HepG2 (cell line): ENCODE data around the gene IGF2BP3. TPM values are rescaled to one million over a fixed set of nuclear protein-coding genes. Genes with fewer than 3 reads are reported as not detected.
A peak's percentile ranks its signal among the peaks of the same experiment; 100 is the strongest.

Experiments
- FOXP1 ChIP-seq, 2 experiments: fragments of 450-650 bp in 1 of 2; IDR thresholded peaks; 2 replicates each; pipeline ENCODE4 v1.6.1; 2017 to 2018; ENCODE audit warnings: antibody characterized with exemption in 1 of 2
- HOXA7 ChIP-seq: sonication (generic); formaldehyde crosslinking; IDR thresholded peaks from 2 replicates; pipeline ENCODE4 v1.8.1; 2022; ENCODE audit warnings: mild to moderate bottlenecking, missing genetic modification reagents, moderate library complexity
- MEF2D ChIP-seq: sonication (generic); formaldehyde crosslinking; IDR thresholded peaks from 2 replicates; pipeline ENCODE4 v1.5.1; 2020; ENCODE audit warnings: mild to moderate bottlenecking, missing genetic modification reagents
- NFYB ChIP-seq: sonication (generic); formaldehyde crosslinking; IDR thresholded peaks from 2 replicates; pipeline ENCODE4 v1.4.0; 2020; ENCODE audit warnings: missing genetic modification reagents
- NR2C2 ChIP-seq: sonication (generic); formaldehyde crosslinking; IDR thresholded peaks from 2 replicates; pipeline ENCODE4 v1.4.0; 2020; ENCODE audit warnings: missing genetic modification reagents, mild to moderate bottlenecking, moderate library complexity, borderline replicate concordance
- POLR2G ChIP-seq: fragments of 200-400 bp; formaldehyde crosslinking; IDR thresholded peaks from 2 replicates; pipeline ENCODE4 v1.6.1; 2018; ENCODE audit warnings: mild to moderate bottlenecking, low read depth, low read length, moderate library complexity
- RBM39 ChIP-seq: fragments of 200-400 bp; formaldehyde crosslinking; IDR thresholded peaks from one replicate; pipeline ENCODE4 v1.6.1; 2018; ENCODE audit warnings: antibody characterized with exemption, mild to moderate bottlenecking, low read depth, low read length; ENCODE audit not compliant: poor library complexity, severe bottlenecking
- RXRA ChIP-seq: sonication (generic); formaldehyde crosslinking; IDR thresholded peaks from 2 replicates; pipeline ENCODE4 v1.5.1; 2020; ENCODE audit warnings: missing genetic modification reagents
- SAFB2 ChIP-seq: sonication (generic); formaldehyde crosslinking; IDR thresholded peaks from 2 replicates; pipeline ENCODE4 v1.5.1; 2020; ENCODE audit warnings: missing genetic modification reagents, low read depth, mild to moderate bottlenecking, borderline replicate concordance
- SMAD1 ChIP-seq: sonication (generic); formaldehyde crosslinking; IDR thresholded peaks from 2 replicates; pipeline ENCODE4 v1.4.0; 2020; ENCODE audit warnings: missing genetic modification reagents, low read depth, mild to moderate bottlenecking, borderline replicate concordance
- TCF7L2 ChIP-seq: IDR thresholded peaks from 2 replicates; pipeline ENCODE4 v1.6.1; 2011; ENCODE audit warnings: mild to moderate bottlenecking, low read depth, low read length, moderate library complexity
- U2AF1 ChIP-seq: fragments of 200-400 bp; formaldehyde crosslinking; optimal IDR thresholded peaks from 2 replicates; pipeline ENCODE3; 2017; ENCODE audit warnings: mild to moderate bottlenecking, low read depth, low read length
- ZNF101 ChIP-seq: sonication (generic); formaldehyde crosslinking; IDR thresholded peaks from 2 replicates; pipeline ENCODE4 v1.4.0; 2020; ENCODE audit warnings: mild to moderate bottlenecking, low read depth, missing genetic modification reagents, borderline replicate concordance
- ZNF33A ChIP-seq: sonication (generic); formaldehyde crosslinking; IDR thresholded peaks from 2 replicates; pipeline ENCODE4 v1.5.1; 2020; ENCODE audit warnings: missing genetic modification reagents, mild to moderate bottlenecking, moderate library complexity, borderline replicate concordance
- ZNF563 ChIP-seq: sonication (generic); formaldehyde crosslinking; IDR thresholded peaks from 2 replicates; pipeline ENCODE4 v1.8.0; 2022; ENCODE audit warnings: mild to moderate bottlenecking, moderate library complexity, missing genetic modification reagents
- ZNF883 ChIP-seq: sonication (generic); formaldehyde crosslinking; IDR thresholded peaks from 2 replicates; pipeline ENCODE4 v1.5.1; 2020; ENCODE audit warnings: mild to moderate bottlenecking, missing genetic modification reagents; ENCODE audit errors: not compliant biosample characterization
- ZSCAN30 ChIP-seq: sonication (generic); formaldehyde crosslinking; IDR thresholded peaks from 2 replicates; pipeline ENCODE4 v1.5.0; 2020; ENCODE audit warnings: mild to moderate bottlenecking, missing genetic modification reagents
- polyA plus RNA-seq, 8 experiments: library from polyadenylated mRNA; depleted of rRNA in 3 of 8; stranded (reverse) in 7 of 8; unstranded in 1 of 8; fragments of >200 nt; fragmentation: Illumina TruSeq in 4 of 8; extraction: Trizol in 4 of 8; gene quantifications; 2 replicates each; pipeline versions ENCODE4 v1.2.1 to v1.2.3, GENCODE V29; 2011 to 2016; ENCODE audit warnings: low read depth in 4 of 8, missing spikeins in 1 of 8, mixed read lengths in 1 of 8; ENCODE audit not compliant: insufficient read depth in 1 of 8
- total RNA-seq, 5 experiments: library from RNA; depleted of rRNA; stranded (reverse); fragments of >200 nt; fragmentation: Illumina TruSeq; extraction: Trizol; gene quantifications; 2 replicates each; pipeline ENCODE4 v1.2.3, GENCODE V29; 2016; ENCODE audit warnings: low read depth in 1 of 5
- TF ChIP-seq, protein P1 (sequence below): sonication (generic); formaldehyde crosslinking; IDR thresholded peaks from 2 replicates; pipeline ENCODE4 v1.4.0; 2020; ENCODE audit warnings: mild to moderate bottlenecking, missing genetic modification reagents
- TF ChIP-seq, protein P2 (sequence below): IDR thresholded peaks from 2 replicates; pipeline ENCODE4 v1.6.1; 2016; ENCODE audit warnings: missing compliant biosample characterization, missing genetic modification reagents, borderline replicate concordance
- TF ChIP-seq, protein P3 (sequence below): sonication (generic); formaldehyde crosslinking; IDR thresholded peaks from 2 replicates; pipeline ENCODE4 v1.4.0; 2020; ENCODE audit warnings: missing genetic modification reagents, borderline replicate concordance
- TF ChIP-seq, protein P4 (sequence below): sonication (generic); formaldehyde crosslinking; IDR thresholded peaks from 2 replicates; pipeline ENCODE4 v1.5.0; 2020; ENCODE audit warnings: missing genetic modification reagents, mild to moderate bottlenecking, borderline replicate concordance

Gene IGF2BP3
- total and polyA plus RNA-seq, 2 of the 13 experiments (the other 11 are each of a cell fraction or from before 2014, with no cell fraction given), result 37.7 to 39.5 TPM

DNA sequence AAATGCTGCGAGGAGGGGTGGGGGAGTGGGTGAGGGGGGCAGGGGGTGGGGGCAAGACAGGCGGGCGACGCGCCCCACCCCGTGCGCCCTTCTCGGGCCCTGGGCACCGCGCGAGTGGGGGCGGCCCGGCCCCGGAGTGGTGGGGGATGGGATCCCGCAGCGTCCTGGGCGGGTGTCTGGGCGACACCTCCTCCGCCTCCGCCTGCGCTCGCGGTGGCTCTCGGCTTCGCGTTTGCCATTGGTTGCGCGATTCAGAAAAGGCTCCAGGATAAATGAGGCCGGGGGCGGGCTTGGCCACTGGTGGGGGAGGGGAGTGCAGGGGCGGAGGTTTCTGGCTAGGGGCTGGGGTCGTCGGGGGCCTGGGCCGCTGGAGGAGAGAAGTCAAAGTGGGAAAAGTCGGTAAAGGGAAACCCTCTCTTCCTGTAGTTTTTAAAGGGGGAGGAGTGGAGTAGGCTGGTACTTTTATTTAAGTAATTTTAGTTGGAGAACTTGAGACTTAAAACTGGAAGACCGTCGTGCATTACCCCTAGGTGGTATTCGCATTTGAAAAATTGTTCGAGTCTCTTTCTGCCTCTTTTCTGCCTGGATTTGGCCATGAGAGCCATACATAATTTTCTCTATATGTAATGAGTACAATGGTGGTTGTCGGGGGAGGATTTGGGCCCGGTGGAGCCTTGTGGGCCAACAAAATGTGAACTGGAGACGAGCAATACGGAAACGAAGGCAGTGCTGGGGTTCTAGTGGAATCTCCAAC is 992 bp upstream of the IGF2BP3 start (continued):
- TF ChIP-seq SMAD1 (no peak), RXRA (CRISPR knock-in tag) (no peak), TCF7L2 (no peak), RBM39 (peak; percentile 12), ZNF33A (no peak), NFYB (CRISPR knock-in tag) (peak; percentile 26; the same call in 1 of the 2 replicates), ZNF563 (CRISPR knock-in tag) (no peak), ZSCAN30 (0 out of 2 replicates have a peak, but pooled peaks have one; percentile 3), NR2C2 (CRISPR knock-in tag) (no peak), U2AF1 (no peak), SAFB2 (CRISPR knock-in tag) (no peak), MEF2D (CRISPR knock-in tag) (no peak), HOXA7 (CRISPR knock-in tag) (no peak), ZNF101 (no peak), POLR2G (peak; percentile 35; the same call in 1 of the 2 replicates), FOXP1 (IDR thresholded peaks at IDR 0.05) (no peak), FOXP1 (CRISPR knock-in tag; IDR thresholded peaks at IDR 0.05) (0 out of 2 replicates have a peak, but pooled peaks have one; percentile 19), ZNF883 (CRISPR knock-in tag) (no peak)
- TF ChIP-seq, protein P1, sequence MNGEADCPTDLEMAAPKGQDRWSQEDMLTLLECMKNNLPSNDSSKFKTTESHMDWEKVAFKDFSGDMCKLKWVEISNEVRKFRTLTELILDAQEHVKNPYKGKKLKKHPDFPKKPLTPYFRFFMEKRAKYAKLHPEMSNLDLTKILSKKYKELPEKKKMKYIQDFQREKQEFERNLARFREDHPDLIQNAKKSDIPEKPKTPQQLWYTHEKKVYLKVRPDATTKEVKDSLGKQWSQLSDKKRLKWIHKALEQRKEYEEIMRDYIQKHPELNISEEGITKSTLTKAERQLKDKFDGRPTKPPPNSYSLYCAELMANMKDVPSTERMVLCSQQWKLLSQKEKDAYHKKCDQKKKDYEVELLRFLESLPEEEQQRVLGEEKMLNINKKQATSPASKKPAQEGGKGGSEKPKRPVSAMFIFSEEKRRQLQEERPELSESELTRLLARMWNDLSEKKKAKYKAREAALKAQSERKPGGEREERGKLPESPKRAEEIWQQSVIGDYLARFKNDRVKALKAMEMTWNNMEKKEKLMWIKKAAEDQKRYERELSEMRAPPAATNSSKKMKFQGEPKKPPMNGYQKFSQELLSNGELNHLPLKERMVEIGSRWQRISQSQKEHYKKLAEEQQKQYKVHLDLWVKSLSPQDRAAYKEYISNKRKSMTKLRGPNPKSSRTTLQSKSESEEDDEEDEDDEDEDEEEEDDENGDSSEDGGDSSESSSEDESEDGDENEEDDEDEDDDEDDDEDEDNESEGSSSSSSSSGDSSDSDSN, result peak; percentile 64
- TF ChIP-seq, protein P2, sequence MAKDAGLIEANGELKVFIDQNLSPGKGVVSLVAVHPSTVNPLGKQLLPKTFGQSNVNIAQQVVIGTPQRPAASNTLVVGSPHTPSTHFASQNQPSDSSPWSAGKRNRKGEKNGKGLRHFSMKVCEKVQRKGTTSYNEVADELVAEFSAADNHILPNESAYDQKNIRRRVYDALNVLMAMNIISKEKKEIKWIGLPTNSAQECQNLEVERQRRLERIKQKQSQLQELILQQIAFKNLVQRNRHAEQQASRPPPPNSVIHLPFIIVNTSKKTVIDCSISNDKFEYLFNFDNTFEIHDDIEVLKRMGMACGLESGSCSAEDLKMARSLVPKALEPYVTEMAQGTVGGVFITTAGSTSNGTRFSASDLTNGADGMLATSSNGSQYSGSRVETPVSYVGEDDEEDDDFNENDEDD (CRISPR knock-in tag), result peak; percentile 49; the same call in 1 of the 2 replicates
- TF ChIP-seq, protein P3, sequence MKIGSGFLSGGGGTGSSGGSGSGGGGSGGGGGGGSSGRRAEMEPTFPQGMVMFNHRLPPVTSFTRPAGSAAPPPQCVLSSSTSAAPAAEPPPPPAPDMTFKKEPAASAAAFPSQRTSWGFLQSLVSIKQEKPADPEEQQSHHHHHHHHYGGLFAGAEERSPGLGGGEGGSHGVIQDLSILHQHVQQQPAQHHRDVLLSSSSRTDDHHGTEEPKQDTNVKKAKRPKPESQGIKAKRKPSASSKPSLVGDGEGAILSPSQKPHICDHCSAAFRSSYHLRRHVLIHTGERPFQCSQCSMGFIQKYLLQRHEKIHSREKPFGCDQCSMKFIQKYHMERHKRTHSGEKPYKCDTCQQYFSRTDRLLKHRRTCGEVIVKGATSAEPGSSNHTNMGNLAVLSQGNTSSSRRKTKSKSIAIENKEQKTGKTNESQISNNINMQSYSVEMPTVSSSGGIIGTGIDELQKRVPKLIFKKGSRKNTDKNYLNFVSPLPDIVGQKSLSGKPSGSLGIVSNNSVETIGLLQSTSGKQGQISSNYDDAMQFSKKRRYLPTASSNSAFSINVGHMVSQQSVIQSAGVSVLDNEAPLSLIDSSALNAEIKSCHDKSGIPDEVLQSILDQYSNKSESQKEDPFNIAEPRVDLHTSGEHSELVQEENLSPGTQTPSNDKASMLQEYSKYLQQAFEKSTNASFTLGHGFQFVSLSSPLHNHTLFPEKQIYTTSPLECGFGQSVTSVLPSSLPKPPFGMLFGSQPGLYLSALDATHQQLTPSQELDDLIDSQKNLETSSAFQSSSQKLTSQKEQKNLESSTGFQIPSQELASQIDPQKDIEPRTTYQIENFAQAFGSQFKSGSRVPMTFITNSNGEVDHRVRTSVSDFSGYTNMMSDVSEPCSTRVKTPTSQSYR (CRISPR knock-in tag), result peak; percentile 94
- TF ChIP-seq, protein P4, sequence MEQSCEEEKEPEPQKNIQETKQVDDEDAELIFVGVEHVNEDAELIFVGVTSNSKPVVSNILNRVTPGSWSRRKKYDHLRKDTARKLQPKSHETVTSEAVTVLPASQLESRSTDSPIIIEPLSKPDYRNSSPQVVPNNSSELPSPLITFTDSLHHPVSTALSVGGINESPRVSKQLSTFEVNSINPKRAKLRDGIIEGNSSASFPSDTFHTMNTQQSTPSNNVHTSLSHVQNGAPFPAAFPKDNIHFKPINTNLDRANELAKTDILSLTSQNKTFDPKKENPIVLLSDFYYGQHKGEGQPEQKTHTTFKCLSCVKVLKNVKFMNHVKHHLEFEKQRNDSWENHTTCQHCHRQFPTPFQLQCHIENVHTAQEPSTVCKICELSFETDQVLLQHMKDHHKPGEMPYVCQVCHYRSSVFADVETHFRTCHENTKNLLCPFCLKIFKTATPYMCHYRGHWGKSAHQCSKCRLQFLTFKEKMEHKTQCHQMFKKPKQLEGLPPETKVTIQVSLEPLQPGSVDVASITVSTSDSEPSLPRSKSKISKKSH (CRISPR knock-in tag), result no peak
